ENCODE measurements around the gene VPS16.

DNA sequence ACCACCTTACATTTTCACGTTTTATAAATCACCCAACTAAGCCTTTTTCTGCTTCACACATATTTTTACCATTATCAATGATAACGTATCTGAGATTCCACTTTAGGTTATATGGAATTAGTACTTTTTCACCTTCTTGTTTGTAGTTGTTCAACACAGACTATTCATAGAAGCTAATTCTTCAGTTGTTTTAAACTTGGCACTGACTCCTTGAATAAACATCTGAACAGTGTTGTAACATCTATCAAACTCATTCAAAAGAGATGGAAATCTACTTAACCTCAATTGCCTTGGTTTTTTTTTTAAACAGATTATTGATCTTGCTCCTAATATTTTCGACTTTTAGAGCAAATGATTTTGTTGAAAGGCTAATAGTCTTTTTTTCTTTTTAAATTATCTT, 67.0 kb downstream of the VPS16 start:
- TF ChIP-seq, protein P1, sequence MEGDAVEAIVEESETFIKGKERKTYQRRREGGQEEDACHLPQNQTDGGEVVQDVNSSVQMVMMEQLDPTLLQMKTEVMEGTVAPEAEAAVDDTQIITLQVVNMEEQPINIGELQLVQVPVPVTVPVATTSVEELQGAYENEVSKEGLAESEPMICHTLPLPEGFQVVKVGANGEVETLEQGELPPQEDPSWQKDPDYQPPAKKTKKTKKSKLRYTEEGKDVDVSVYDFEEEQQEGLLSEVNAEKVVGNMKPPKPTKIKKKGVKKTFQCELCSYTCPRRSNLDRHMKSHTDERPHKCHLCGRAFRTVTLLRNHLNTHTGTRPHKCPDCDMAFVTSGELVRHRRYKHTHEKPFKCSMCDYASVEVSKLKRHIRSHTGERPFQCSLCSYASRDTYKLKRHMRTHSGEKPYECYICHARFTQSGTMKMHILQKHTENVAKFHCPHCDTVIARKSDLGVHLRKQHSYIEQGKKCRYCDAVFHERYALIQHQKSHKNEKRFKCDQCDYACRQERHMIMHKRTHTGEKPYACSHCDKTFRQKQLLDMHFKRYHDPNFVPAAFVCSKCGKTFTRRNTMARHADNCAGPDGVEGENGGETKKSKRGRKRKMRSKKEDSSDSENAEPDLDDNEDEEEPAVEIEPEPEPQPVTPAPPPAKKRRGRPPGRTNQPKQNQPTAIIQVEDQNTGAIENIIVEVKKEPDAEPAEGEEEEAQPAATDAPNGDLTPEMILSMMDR (IDR thresholded peaks at IDR 0.05; ENCODE audit: insufficient read depth, low read depth, low read length) = no peak
- TF ChIP-seq EZH2 (IDR thresholded peaks at IDR 0.05; ENCODE audit: insufficient read depth, low read length) = no peak

Data from astrocyte (in vitro differentiated cells and primary cell).